Naive B cell (primary cell): Measurements from ENCODE around the gene DLX1. TPM values are rescaled to one million over a fixed set of nuclear protein-coding genes. Genes with fewer than 3 reads are reported as not detected.
A peak's percentile ranks its signal among the peaks of the same experiment; 100 is the strongest.

Source experiments
- ATAC-seq, 2 donors: fragments of 150-1000 bp; cut with Tn5 transposase; 2 replicates each; pipeline ENCODE4 v1.10.0; 2021; ENCODE audit warnings: low read depth in 2 of 2, mild to moderate bottlenecking in 2 of 2, moderate library complexity in 2 of 2
- DNase-seq: peaks from one replicate; pipeline ENCODE4 v3.0.0; 2022
- H3K27ac Mint-ChIP-seq, 6 donors: one replicate each; pipeline ENCODE4 v1.8.0; 2020 to 2022; ENCODE audit warnings: mild to moderate bottlenecking in 6 of 6, mixed read lengths in 6 of 6, moderate library complexity in 5 of 6, inconsistent platforms in 2 of 6
- H3K27me3 Mint-ChIP-seq, 3 donors: one replicate each; pipeline ENCODE4 v1.8.0; 2021 to 2022; ENCODE audit warnings: mixed read lengths in 3 of 3, mild to moderate bottlenecking in 1 of 3
- H3K36me3 Mint-ChIP-seq, 2 donors: one replicate each; pipeline ENCODE4 v1.8.0; 2020 to 2022; ENCODE audit warnings: mixed read lengths in 2 of 2, inconsistent platforms in 1 of 2, mild to moderate bottlenecking in 1 of 2
- H3K4me1 Mint-ChIP-seq, 3 donors: one replicate each; pipeline ENCODE4 v1.8.0; 2020 to 2022; ENCODE audit warnings: mixed read lengths in 3 of 3, inconsistent platforms in 1 of 3, mild to moderate bottlenecking in 1 of 3, moderate library complexity in 1 of 3
- H3K4me3 Mint-ChIP-seq, 8 donors: one replicate each; pipeline ENCODE4 v1.8.0; 2020 to 2022; ENCODE audit warnings: mild to moderate bottlenecking in 8 of 8, mixed read lengths in 8 of 8, moderate library complexity in 8 of 8, inconsistent platforms in 2 of 8
- H3K9me3 Mint-ChIP-seq, 7 donors: one replicate each; pipeline ENCODE4 v1.8.0; 2020 to 2022; ENCODE audit warnings: mixed read lengths in 7 of 7, mild to moderate bottlenecking in 5 of 7, inconsistent platforms in 2 of 7, moderate library complexity in 1 of 7
- polyA plus RNA-seq, 6 donors: library from polyadenylated mRNA; unstranded; fragments of 300-500 nt; fragmentation: Illumina TruSeq; gene quantifications; one replicate each; pipeline ENCODE4 v1.2.3, GENCODE V29; 2021; ENCODE audit warnings: low read depth in 6 of 6

DLX1 gene
- polyA plus RNA-seq, 6 donors from 2014 or later, result not detected

DNA sequence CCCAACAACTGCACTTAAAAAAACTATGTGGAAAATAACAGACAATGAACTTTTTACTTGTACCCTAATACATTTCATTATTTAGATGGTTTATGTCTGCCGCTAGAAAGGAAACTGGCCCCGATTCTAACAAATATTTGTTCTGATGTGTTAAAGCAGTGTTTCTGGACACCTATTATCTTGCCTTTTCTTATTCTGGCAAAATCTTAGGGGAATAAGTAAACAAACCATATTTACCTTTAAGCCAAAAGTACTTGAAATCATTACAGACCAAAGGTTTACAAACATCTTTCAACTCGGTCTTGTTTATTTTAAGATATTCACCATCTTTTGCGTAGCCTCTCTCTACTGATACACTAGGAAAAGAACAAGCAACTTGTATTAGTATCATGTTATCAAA is 11.8 kb upstream of the DLX1 start:
- H3K9me3 Mint-ChIP-seq, result no peaks in the 10 kb centered on the region
- no peak overlapping the region for H3K27ac Mint-ChIP-seq
- no peak for DNase-seq
- peaks cover 7 to 9% (median 9%) of the 10 kb centered on the region in 3 donors for H3K27me3 Mint-ChIP-seq
- no peak for ATAC-seq
- no peak overlapping the region for H3K4me3 Mint-ChIP-seq
- no peaks in the 10 kb centered on the region for H3K4me1 Mint-ChIP-seq
- peaks cover 14 to 22% of the 10 kb centered on the region in 2 donors for H3K36me3 Mint-ChIP-seq

DNA sequence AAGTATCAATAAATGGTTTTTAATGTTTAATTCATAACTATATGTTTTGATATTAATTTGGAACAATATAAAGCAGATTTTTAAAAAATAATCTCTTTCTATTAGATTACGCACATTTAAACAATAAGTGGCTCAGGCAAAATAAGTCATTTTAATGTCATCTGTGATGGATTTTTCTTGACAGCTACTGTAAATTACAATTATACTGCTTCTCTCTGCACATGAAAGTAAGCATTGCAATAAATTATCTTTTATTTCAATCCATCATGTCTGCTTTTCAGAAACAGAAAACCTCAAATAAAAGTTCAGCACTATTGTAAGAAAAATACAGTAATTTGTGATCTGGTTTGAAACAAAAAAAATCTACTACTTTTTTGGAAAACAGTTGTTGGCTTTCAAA is 11.1 kb upstream of the DLX1 start:
- ATAC-seq (no peak), DNase-seq (no peak)
- Mint-ChIP-seq H3K36me3 (peaks cover 8 to 22% of the 10 kb centered on the region in 2 donors), H3K4me1 (no peaks in the 10 kb centered on the region), H3K27me3 (peaks cover 11 to 16% (median 15%) of the 10 kb centered on the region in 3 donors), H3K9me3 (no peaks in the 10 kb centered on the region), H3K4me3 (no peak overlapping the region), H3K27ac (no peak overlapping the region)

- DNase-seq (no peak), ATAC-seq (no peak)
- peaks cover 7 to 17% (median 14%) of the 10 kb centered on the region in 3 donors for H3K4me1 Mint-ChIP-seq
- H3K4me3 Mint-ChIP-seq, result peak overlapping the region in 2 of 8 donors; percentile 68
- H3K27ac Mint-ChIP-seq, result peak overlapping the region in 3 of 6 donors; percentile 78 to 93 (median 85)
- H3K27me3 Mint-ChIP-seq, result peaks cover 47 to 65% (median 55%) of the 10 kb centered on the region in 3 donors
- H3K36me3 Mint-ChIP-seq, result no peaks in the 10 kb centered on the region
- peaks cover 0 to 23% (median 17%) of the 10 kb centered on the region in 7 donors for H3K9me3 Mint-ChIP-seq
Observed at GRCh38 chr2:172079416-172079815, 5.9 kb upstream of the DLX1 start.

DNA sequence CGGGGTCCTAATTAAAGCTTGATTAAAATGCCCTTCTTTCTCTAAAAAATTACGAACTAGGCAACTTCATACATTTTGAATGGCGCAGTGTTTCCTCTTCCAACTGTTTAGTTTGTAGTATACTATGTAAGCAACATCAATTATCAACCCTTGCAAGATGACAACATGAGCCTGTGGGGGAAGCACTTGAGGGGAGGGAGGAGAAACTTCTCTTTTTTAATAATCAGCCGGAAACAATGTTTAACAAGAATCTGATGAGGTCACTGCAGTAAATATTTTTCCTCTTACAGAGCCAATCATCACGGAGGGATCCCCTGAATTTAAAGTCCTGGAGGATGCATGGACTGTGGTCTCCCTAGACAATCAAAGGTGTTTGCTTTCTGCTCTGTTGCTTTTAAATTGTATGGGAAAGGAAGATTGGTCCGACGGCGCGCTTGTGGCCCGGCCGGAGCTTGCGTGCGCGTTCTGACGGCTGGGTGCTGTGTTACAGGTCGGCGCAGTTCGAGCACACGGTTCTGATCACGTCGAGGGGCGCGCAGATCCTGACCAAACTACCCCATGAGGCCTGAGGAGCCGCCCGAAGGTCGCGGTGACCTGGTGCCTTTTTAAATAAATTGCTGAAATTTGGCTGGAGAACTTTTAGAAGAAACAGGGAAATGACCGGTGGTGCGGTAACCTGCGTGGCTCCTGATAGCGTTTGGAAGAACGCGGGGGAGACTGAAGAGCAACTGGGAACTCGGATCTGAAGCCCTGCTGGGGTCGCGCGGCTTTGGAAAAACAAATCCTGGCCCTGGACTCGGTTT is 5.3 kb upstream of the DLX1 start:
- Mint-ChIP-seq H3K27ac (peak overlapping the region in 5 of 6 donors; percentile 76 to 93 (median 78)), H3K36me3 (no peaks in the 10 kb centered on the region), H3K4me3 (peak overlapping the region; percentile 7 to 80 (median 52)), H3K27me3 (peaks cover 51 to 72% (median 61%) of the 10 kb centered on the region in 3 donors), H3K4me1 (peaks cover 7 to 22% (median 20%) of the 10 kb centered on the region in 3 donors), H3K9me3 (peaks cover 0 to 23% (median 17%) of the 10 kb centered on the region in 7 donors)
- DNase-seq (no peak), ATAC-seq (no peak)

- peaks cover 0 to 28% (median 20%) of the 10 kb centered on the region in 7 donors for H3K9me3 Mint-ChIP-seq
- ATAC-seq (no peak), DNase-seq (no peak)
- H3K27me3 Mint-ChIP-seq, result peaks cover 58 to 78% (median 67%) of the 10 kb centered on the region in 3 donors
- peak overlapping the region in 3 of 8 donors; percentile 51 to 68 (median 67) for H3K4me3 Mint-ChIP-seq
- peaks cover 11 to 28% (median 27%) of the 10 kb centered on the region in 3 donors for H3K4me1 Mint-ChIP-seq
- no peaks in the 10 kb centered on the region for H3K36me3 Mint-ChIP-seq
- H3K27ac Mint-ChIP-seq, result peak overlapping the region in 4 of 6 donors; percentile 71 to 93 (median 83)
Observed at GRCh38 chr2:172080641-172081220, 4.6 kb upstream of the DLX1 start.

DNA sequence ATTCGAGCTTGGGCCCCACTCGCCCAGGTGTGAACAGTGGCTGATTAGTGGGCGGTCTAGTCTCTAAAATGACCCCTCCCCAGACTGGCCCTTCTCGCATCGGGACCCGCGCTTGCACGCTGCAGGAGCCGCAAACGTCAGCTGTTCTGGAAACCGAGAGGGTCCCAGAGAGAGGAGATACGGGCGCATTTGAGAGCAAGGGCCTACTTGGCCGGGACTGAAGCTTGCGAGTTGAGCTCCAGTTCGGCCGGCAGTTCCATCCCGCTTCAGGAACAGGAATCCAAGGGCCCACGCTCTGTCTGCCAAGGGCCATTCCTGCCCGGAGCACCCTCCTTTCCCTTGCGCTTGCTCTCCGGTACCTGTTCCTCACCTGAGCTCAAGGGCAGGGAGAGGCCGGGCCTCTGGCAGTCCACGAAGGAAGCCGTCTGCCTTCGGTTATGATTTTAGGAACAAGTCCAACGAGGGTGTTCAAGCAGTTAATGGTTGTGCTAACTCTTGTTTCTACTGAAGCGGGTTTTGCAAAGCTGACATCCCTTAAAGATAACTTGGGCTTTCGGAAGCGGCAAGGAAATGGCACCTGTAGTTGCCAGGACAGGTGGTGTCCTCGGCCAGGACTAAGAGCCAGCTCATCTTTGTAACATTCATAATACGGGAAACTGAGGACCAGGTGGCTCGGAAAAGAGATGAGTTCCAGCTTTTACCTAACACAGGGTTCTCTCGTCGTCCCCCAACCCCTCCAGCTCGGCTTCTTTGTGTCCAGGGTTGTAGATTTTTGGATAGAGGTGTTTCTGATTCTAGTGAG is 3.9 kb upstream of the DLX1 start:
- Mint-ChIP-seq H3K27me3 (peaks cover 59 to 85% (median 72%) of the 10 kb centered on the region in 3 donors), H3K36me3 (no peaks in the 10 kb centered on the region), H3K9me3 (peaks cover 0 to 28% (median 22%) of the 10 kb centered on the region in 7 donors), H3K4me3 (peak overlapping the region in 4 of 8 donors; percentile 12 to 61 (median 33)), H3K27ac (peak overlapping the region in 4 of 6 donors; percentile 78 to 94 (median 82)), H3K4me1 (peaks cover 14 to 35% (median 29%) of the 10 kb centered on the region in 3 donors)
- no peak for DNase-seq
- no peak for ATAC-seq

DNA sequence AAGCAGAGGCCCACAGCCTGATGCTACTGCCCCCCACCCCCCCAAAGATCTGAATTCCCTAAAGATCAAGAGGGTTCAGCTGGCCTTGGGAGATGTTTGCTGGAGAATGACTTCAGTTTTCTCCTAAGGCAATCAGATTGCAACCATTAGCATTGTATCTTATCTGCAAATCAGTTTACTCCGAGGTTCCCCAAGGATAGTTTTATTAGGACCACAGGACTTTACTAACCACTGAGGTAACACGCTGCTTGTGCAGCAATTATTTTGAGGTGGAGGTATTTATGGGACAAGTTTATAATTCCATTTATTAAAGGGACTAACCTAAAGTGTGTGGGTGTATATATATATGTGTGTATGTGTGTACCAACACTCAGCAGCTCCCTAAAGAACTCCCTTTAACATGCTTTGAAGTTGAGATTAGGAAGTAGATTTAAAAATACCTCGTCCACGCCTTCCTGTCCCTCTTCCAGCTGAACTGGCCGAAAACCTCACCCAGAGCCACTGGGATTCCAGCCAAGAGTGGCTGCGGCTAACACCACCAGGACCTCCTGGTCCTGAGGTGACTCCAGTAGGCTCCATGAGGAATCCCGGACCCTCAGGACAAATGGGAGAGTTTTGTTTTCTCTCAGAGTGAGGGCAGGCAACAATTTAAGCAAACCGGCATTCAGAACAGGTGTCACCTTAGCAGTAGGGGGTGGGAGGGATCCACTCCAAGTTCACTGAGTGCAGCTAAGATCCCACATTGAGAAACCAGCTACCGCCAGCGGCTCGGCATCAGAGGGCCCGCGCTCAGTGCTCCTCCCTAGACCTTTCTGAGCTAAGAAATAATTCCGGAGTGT is 3.0 kb upstream of the DLX1 start:
- DNase-seq, result no peak
- Mint-ChIP-seq H3K9me3 (peaks cover 0 to 33% (median 29%) of the 10 kb centered on the region in 7 donors), H3K4me1 (peaks cover 14 to 36% (median 29%) of the 10 kb centered on the region in 3 donors)

GRCh38 chr2:172082944-172083627 is 2.2 kb upstream of the DLX1 start:
- Mint-ChIP-seq H3K4me3 (peak overlapping the region in 7 of 8 donors; percentile 9 to 86 (median 56)), H3K27ac (peak overlapping the region in 5 of 6 donors; percentile 49 to 95 (median 91)), H3K9me3 (peaks cover 0 to 41% (median 35%) of the 10 kb centered on the region in 7 donors), H3K36me3 (peaks cover 0 to 8% of the 10 kb centered on the region in 2 donors), H3K4me1 (peaks cover 14 to 41% (median 33%) of the 10 kb centered on the region in 3 donors), H3K27me3 (peaks cover 70 to 99% (median 84%) of the 10 kb centered on the region in 3 donors)
- ATAC-seq (no peak), DNase-seq (no peak)

More for the DNA sequence above, 3.0 kb upstream of the DLX1 start:
- H3K27ac Mint-ChIP-seq, result peak overlapping the region in 5 of 6 donors; percentile 78 to 94 (median 85)
- peaks cover 62 to 94% (median 81%) of the 10 kb centered on the region in 3 donors for H3K27me3 Mint-ChIP-seq
- H3K4me3 Mint-ChIP-seq, result peak overlapping the region in 6 of 8 donors; percentile 30 to 61 (median 45)
- peaks cover 0 to 5% of the 10 kb centered on the region in 2 donors for H3K36me3 Mint-ChIP-seq
- no peak for ATAC-seq

DNA sequence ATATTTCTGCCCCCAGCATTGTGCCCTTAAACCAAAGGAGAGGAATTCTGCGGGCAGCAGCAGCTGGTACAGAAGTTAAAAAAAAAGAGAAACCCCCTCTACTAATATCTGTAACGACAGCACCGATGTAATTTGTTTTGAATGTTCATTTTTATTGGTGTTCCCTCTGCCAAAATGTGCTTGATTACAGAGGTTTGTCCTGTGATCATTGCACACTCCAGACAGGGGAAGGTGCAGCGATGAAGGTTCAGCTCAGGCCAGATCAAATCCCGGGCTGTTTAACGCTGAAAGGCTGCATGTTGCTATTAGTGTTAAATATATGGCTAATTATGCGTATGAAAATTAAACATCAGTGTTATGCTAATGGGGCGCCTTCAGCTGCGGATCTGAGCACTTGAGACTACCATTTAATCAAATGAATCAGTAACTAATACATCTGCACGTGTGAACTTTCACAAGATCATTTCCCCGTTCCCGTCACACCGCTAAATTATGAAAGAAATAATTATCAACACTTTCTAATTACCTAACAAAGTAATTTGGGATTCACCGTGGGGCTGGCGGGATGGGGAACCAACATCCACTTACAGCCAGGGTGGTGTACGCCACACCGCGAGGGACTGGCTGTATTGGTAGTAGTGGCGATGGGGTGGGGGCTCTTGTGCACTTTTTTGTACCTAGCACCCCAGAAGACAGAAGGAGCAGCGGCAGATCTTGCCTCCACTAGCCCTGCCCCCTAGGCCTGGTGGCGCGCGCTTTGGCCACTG is 1.5 kb upstream of the DLX1 start:
- H3K36me3 Mint-ChIP-seq, result peaks cover 7 to 14% of the 10 kb centered on the region in 2 donors
- peaks cover 0 to 48% (median 39%) of the 10 kb centered on the region in 7 donors for H3K9me3 Mint-ChIP-seq
- ATAC-seq (no peak), DNase-seq (no peak)
- H3K27me3 Mint-ChIP-seq, result peaks cover 77 to 99% (median 84%) of the 10 kb centered on the region in 3 donors
- H3K4me3 Mint-ChIP-seq, result peak overlapping the region; percentile 56 to 88 (median 84)
- H3K27ac Mint-ChIP-seq, result peak overlapping the region; percentile 47 to 95 (median 88)
- peaks cover 19 to 47% (median 33%) of the 10 kb centered on the region in 3 donors for H3K4me1 Mint-ChIP-seq

DNA sequence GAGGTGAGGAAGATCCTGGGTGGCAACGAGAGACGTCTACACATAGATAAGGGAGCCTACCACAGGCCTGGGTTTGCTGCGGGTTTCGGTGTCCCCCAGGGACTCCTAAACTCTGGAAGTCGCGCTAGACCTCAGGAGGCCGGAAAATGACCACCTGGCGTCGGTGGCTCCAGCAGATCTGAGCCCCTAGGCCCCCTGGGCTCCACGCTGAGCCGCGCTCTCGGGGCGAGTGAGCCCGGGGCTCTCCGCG is 987 bp upstream of the DLX1 start:
- Mint-ChIP-seq H3K4me3 (peak overlapping the region in 7 of 8 donors; percentile 73 to 88 (median 84)), H3K4me1 (peaks cover 19 to 47% (median 33%) of the 10 kb centered on the region in 3 donors), H3K27ac (peak overlapping the region in 5 of 6 donors; percentile 47 to 95 (median 91)), H3K27me3 (peaks cover 78 to 94% (median 84%) of the 10 kb centered on the region in 3 donors), H3K9me3 (peaks cover 0 to 52% (median 40%) of the 10 kb centered on the region in 7 donors), H3K36me3 (peaks cover 7 to 14% of the 10 kb centered on the region in 2 donors)
- ATAC-seq, result no peak
- no peak for DNase-seq
